ENCODE measurements around the gene TAC3.

- TF ChIP-seq POLR2A (IDR thresholded peaks at IDR 0.05) (no peak), CTCF (IDR thresholded peaks at IDR 0.05 in 4 of 5, conservative IDR thresholded peaks at IDR 0.05 in 1 of 5) (no peak)
Observed at GRCh38 chr12:57000393-57000792, 15.9 kb downstream of the TAC3 start.

Measured in gastrocnemius medialis (tissue), 4 donors.